ENCODE measurements around the gene RAG1.

GRCh38 chr11:36567694-36568093, at the start of gene RAG1:
- no peak for TF ChIP-seq POLR2A (IDR thresholded peaks at IDR 0.05)
- TF ChIP-seq, protein P1, sequence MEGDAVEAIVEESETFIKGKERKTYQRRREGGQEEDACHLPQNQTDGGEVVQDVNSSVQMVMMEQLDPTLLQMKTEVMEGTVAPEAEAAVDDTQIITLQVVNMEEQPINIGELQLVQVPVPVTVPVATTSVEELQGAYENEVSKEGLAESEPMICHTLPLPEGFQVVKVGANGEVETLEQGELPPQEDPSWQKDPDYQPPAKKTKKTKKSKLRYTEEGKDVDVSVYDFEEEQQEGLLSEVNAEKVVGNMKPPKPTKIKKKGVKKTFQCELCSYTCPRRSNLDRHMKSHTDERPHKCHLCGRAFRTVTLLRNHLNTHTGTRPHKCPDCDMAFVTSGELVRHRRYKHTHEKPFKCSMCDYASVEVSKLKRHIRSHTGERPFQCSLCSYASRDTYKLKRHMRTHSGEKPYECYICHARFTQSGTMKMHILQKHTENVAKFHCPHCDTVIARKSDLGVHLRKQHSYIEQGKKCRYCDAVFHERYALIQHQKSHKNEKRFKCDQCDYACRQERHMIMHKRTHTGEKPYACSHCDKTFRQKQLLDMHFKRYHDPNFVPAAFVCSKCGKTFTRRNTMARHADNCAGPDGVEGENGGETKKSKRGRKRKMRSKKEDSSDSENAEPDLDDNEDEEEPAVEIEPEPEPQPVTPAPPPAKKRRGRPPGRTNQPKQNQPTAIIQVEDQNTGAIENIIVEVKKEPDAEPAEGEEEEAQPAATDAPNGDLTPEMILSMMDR (IDR thresholded peaks at IDR 0.05 in 4 of 5, conservative IDR thresholded peaks at IDR 0.05 in 1 of 5) = no peak

Measured in gastrocnemius medialis (tissue), 4 donors.